Keratinocyte (primary cell): ENCODE data around the gene KLHL15. TPM values are rescaled to one million over a fixed set of nuclear protein-coding genes. Genes with fewer than 3 reads are reported as not detected.

Experiments used
- DNase-seq: peaks from one replicate; pipeline ENCODE4 v3.0.0-alpha.2; 2011; ENCODE audit warnings: low read depth, missing footprints, low spot score
- FAIRE-seq: peaks from 2 replicates; lab custom pipeline; 2011; peaks lifted over from hg19 to GRCh38; lab: Jason Lieb, UNC
- H2AFZ ChIP-seq: 2 replicates; pipeline ENCODE4 v1.6.0; 2012; ENCODE audit warnings: low read length, control low read depth, inconsistent platforms; ENCODE audit not compliant: control insufficient read depth
- H3K27ac ChIP-seq: 2 replicates; pipeline ENCODE4 v1.5.1; 2011; ENCODE audit warnings: low read length; ENCODE audit not compliant: control insufficient read depth, insufficient read depth
- H3K27me3 ChIP-seq: 3 replicates; pipeline ENCODE4 v1.6.0; 2011; ENCODE audit warnings: low read length; ENCODE audit not compliant: control insufficient read depth, insufficient read depth; ENCODE audit errors: extremely low read depth
- H3K36me3 ChIP-seq, 2 experiments: 2 replicates in 1 of 2; 3 replicates in 1 of 2; pipeline ENCODE4 v1.5.1; 2011; ENCODE audit warnings: low read length in 2 of 2, mild to moderate bottlenecking in 1 of 2; ENCODE audit not compliant: control insufficient read depth in 2 of 2, insufficient read depth in 2 of 2; ENCODE audit errors: extremely low read depth in 1 of 2
- H3K4me1 ChIP-seq: 3 replicates; pipeline ENCODE4 v1.5.1; 2011; ENCODE audit warnings: low read length; ENCODE audit not compliant: control insufficient read depth, insufficient read depth; ENCODE audit errors: extremely low read depth
- H3K4me2 ChIP-seq: 3 replicates; pipeline ENCODE4 v1.6.0; 2011; ENCODE audit warnings: low read depth, low read length; ENCODE audit not compliant: control insufficient read depth, insufficient read depth; ENCODE audit errors: extremely low read depth
- H3K4me3 ChIP-seq, 3 experiments: fragments of 200-600 bp in 1 of 3; sonication (generic) in 1 of 3; 2 replicates in 2 of 3; 3 replicates in 1 of 3; pipeline ENCODE4 v1.5.1; 2011 to 2016; ENCODE audit warnings: low read length in 3 of 3, mild to moderate bottlenecking in 3 of 3, control low read depth in 2 of 3, inconsistent platforms in 1 of 3, low read depth in 1 of 3, mixed read lengths in 1 of 3, mixed run types in 1 of 3, moderate library complexity in 1 of 3; ENCODE audit not compliant: control insufficient read depth in 2 of 3, insufficient read depth in 2 of 3; ENCODE audit errors: extremely low read depth in 1 of 3
- H3K79me2 ChIP-seq: 2 replicates; pipeline ENCODE4 v1.6.0; 2012; ENCODE audit warnings: low read length; ENCODE audit not compliant: control insufficient read depth, insufficient read depth
- H3K9ac ChIP-seq: 3 replicates; pipeline ENCODE4 v1.6.0; 2011; ENCODE audit warnings: low read length; ENCODE audit not compliant: control insufficient read depth, insufficient read depth; ENCODE audit errors: extremely low read depth
- H3K9me1 ChIP-seq: 3 replicates; pipeline ENCODE4 v1.6.0; 2011; ENCODE audit warnings: low read length; ENCODE audit not compliant: control insufficient read depth, insufficient read depth; ENCODE audit errors: extremely low read depth
- H3K9me3 ChIP-seq: 2 replicates; pipeline ENCODE4 v1.5.1; 2012; ENCODE audit warnings: low read depth, low read length; ENCODE audit not compliant: control insufficient read depth
- H4K20me1 ChIP-seq: 3 replicates; pipeline ENCODE4 v1.6.0; 2011; ENCODE audit warnings: low read length; ENCODE audit not compliant: control insufficient read depth, insufficient read depth; ENCODE audit errors: extremely low read depth
- CTCF ChIP-seq, 3 experiments: IDR thresholded peaks in 1 of 3; conservative IDR thresholded peaks in 1 of 3; optimal IDR thresholded peaks in 1 of 3; 2 replicates in 2 of 3; 3 replicates in 1 of 3; pipeline versions ENCODE3 to v1.5.1; 2011; ENCODE audit warnings: low read length in 3 of 3, mild to moderate bottlenecking in 3 of 3, moderate library complexity in 2 of 3, control low read depth in 1 of 3, inconsistent platforms in 1 of 3; ENCODE audit not compliant: insufficient read depth in 2 of 3; ENCODE audit errors: extremely low read depth in 1 of 3
- EZH2 ChIP-seq: IDR thresholded peaks from one replicate; pipeline ENCODE4 v1.6.1; 2012; ENCODE audit warnings: inconsistent platforms, mild to moderate bottlenecking, low read length, moderate library complexity
- dilution Hi-C: fragments of 300-500 bp; cut with MboI; formaldehyde crosslinking; loops from one replicate; pipeline ENCODE4 v1.7.0; 2020; ENCODE audit warnings: low sequenced_read_pairs; ENCODE audit not compliant: extremely low pct_ligation_motif_present
- polyA plus RNA-seq, 5 experiments: library from polyadenylated mRNA; depleted of rRNA in 3 of 5; stranded (reverse) in 3 of 5; stranded (forward) in 1 of 5; unstranded in 1 of 5; fragments of >200 nt; gene quantifications; 1 replicate in 1 of 5; 2 replicates in 3 of 5; 3 replicates in 1 of 5; pipeline versions ENCODE4 v1.2.1 to v1.2.3, GENCODE V29; 2011 to 2012; ENCODE audit warnings: missing spikeins in 2 of 5, low read depth in 1 of 5, low replicate concordance in 1 of 5

The KLHL15 gene
- polyA plus RNA-seq, 1 donor (not counting 4 experiments of a cell fraction or from before 2014, with no cell fraction given) = 3.4 TPM

- no peaks in the 10 kb centered on the region for H3K27me3 ChIP-seq
- no peaks in the 10 kb centered on the region for H3K4me1 ChIP-seq
- dilution Hi-C loops = no loop called here
- DNase-seq (no peak), FAIRE-seq (no peak)
- H2AFZ ChIP-seq = no peak overlapping the region
- H3K9me1 ChIP-seq = no peaks in the 10 kb centered on the region
- no peaks in the 10 kb centered on the region for H3K36me3 ChIP-seq
- H4K20me1 ChIP-seq = no peaks in the 10 kb centered on the region
- H3K9me3 ChIP-seq = no peaks in the 10 kb centered on the region
- peak overlapping the region; percentile 92 for H3K9ac ChIP-seq
- peak overlapping the region; percentile 70 to 84 (median 82) for H3K4me3 ChIP-seq
- H3K27ac ChIP-seq = peak overlapping the region; percentile 87
- TF ChIP-seq CTCF (optimal IDR thresholded peaks at IDR 0.05 in 1 of 3, IDR thresholded peaks at IDR 0.05 in 1 of 3, conservative IDR thresholded peaks at IDR 0.05 in 1 of 3; ENCODE audit: extremely low read depth in 1 of 3, insufficient read depth in 2 of 3, low read length in 3 of 3) (no peak), EZH2 (no peak)
- H3K4me2 ChIP-seq = peak overlapping the region; percentile 70
- peaks cover 19% of the 10 kb centered on the region for H3K79me2 ChIP-seq
Measured at GRCh38 chrX:24024819-24025740, 1.9 kb downstream of the KLHL15 start.

GRCh38 chrX:24023972-24024669 is 2.9 kb downstream of the KLHL15 start:
- no peaks in the 10 kb centered on the region for H3K4me1 ChIP-seq
- DNase-seq (no peak), FAIRE-seq (no peak)
- no peaks in the 10 kb centered on the region for H3K9me1 ChIP-seq
- no peaks in the 10 kb centered on the region for H3K36me3 ChIP-seq
- H3K9me3 ChIP-seq = no peaks in the 10 kb centered on the region
- TF ChIP-seq CTCF (optimal IDR thresholded peaks at IDR 0.05 in 1 of 3, IDR thresholded peaks at IDR 0.05 in 1 of 3, conservative IDR thresholded peaks at IDR 0.05 in 1 of 3; ENCODE audit: extremely low read depth in 1 of 3, insufficient read depth in 2 of 3, low read length in 3 of 3) (no peak), EZH2 (no peak)
- H2AFZ ChIP-seq = no peak overlapping the region
- H3K79me2 ChIP-seq = peaks cover 19% of the 10 kb centered on the region
- peak overlapping the region; percentile 66 for H3K27ac ChIP-seq
- peak overlapping the region; percentile 70 for H3K4me2 ChIP-seq
- H3K9ac ChIP-seq = peak overlapping the region; percentile 79
- no peaks in the 10 kb centered on the region for H3K27me3 ChIP-seq
- no peaks in the 10 kb centered on the region for H4K20me1 ChIP-seq
- peak overlapping the region; percentile 70 to 84 (median 82) for H3K4me3 ChIP-seq
- dilution Hi-C loops = no loop called here
